ENCODE results near the gene ERFE.
"Not testable (repeated sequence)": the region's sequence is repeated elsewhere in the genome, so short reads cannot be mapped to it uniquely, and the experiment has no call there.

ERFE gene

DNA sequence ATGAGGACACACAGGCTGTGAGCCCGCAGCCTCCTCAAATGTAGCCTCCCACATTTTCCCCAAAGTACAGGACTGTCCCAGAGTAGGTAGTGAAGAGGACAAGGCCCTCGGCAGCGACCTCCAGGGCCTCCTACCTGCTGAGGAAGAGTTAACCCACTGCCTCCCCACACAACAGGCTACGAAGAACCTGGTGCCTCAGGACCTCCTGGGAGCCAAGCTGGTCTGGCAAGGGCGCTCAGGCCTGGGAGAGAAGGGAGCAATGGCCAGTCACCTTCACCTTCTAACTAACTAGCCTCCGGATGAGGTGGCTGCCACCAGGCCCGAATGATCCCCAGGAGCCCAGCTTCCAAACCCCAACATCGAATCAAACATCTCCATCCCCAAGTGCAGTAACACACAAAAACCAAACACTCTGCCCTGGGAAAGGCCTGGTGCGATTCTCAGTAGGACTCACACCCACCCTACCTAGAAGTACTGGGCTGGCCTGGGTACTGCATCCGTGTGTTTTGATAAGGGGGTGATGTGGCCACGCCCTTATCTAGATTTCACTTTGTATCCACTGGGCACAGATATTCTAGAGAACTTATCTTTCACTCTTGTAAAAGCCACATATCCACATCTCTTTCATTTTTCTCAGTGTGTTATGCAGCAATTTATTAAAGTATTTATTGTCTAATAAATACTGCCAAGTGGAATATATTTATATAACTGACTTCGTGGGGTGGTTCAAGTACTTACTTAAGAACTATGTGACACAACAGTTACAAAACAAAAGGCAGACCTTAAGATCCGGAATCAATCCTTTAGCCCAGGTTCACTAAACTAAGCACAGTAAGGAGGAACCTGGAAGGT, 9.7 kb downstream of the ERFE start:
- Histone ChIP-seq H3K4me3 (ENCODE audit: low read length) (no peak overlapping the region), H3K36me3 (ENCODE audit: insufficient read depth, low read length) (peaks cover 42% of the 10 kb centered on the region), H3K4me1 (ENCODE audit: insufficient read depth, low read length) (no peaks in the 10 kb centered on the region), H3K9me3 (ENCODE audit: low read length) (no peaks in the 10 kb centered on the region), H3K27me3 (ENCODE audit: insufficient read depth, low read length) (no peaks in the 10 kb centered on the region), H2AFZ (ENCODE audit: low read depth, low read length) (no peak overlapping the region)

DNA sequence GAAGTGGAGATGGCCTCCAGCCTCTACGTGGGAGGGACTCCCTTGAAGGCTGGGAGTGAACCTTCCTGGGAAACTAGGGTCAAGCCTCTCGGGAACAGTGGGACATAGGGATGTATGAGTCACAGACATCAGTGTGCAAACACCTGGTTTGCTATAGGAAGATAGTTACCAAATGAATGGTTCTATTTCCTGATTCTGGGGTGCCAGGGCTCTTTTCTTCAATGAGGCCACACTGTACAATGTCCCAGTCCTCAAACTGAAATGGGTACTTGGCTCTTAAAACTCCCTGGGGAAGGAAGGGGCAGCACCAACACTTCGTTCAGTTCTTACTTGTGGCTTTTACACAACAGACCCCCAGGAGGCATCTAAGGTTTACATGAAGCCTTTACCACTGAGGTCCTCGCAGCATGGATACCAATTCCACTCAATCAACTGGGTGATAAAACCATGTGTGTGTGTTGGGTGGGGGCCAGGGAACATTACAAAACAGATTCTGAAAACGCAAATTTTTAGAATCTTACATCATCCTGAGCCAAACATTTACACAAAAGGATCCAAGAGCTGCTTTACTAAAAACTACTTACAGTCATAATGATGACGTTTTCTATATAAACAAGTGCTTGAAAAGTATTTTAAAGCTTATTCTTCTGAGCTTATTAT, 10.4 kb downstream of the ERFE start:
- Histone ChIP-seq H3K27me3 (ENCODE audit: insufficient read depth, low read length) (no peaks in the 10 kb centered on the region), H2AFZ (ENCODE audit: low read depth, low read length) (no peak overlapping the region), H3K9me3 (ENCODE audit: low read length) (no peaks in the 10 kb centered on the region), H3K4me3 (ENCODE audit: low read length) (no peak overlapping the region), H3K4me1 (ENCODE audit: insufficient read depth, low read length) (no peaks in the 10 kb centered on the region), H3K36me3 (ENCODE audit: insufficient read depth, low read length) (peaks cover 50% of the 10 kb centered on the region)

DNA sequence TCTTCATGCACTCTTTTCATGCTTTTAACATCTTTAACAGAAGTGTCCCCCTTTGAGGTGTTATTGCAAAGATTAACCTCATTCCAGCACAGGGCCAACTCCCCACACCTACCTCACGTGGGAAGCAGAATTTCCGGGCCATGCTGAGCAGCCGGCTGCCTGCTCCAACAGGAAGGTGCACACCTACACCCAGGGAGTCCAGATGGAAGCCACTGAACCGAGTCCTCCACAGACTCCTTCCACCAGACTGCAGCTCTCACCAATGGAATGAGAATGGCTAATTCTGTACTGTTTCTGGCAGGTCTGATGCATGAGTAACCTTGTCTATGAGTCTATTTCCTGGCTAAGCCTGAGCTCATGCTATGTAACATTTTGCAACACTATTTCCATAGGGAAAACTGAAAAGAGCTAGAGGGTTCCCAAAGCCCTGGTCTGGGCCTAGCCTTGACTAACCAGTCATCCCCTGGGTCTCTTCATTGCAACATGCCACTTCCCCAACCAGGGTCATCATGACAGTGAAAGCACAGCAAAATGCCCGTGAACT, 11.0 kb downstream of the ERFE start:
- H3K9me3 ChIP-seq (ENCODE audit: low read length): no peaks in the 10 kb centered on the region
- peaks cover 55% of the 10 kb centered on the region for H3K36me3 ChIP-seq (ENCODE audit: insufficient read depth, low read length)
- H3K4me3 ChIP-seq (ENCODE audit: low read length): no peak overlapping the region
- H3K27me3 ChIP-seq (ENCODE audit: insufficient read depth, low read length): no peaks in the 10 kb centered on the region
- no peaks in the 10 kb centered on the region for H3K4me1 ChIP-seq (ENCODE audit: insufficient read depth, low read length)
- H2AFZ ChIP-seq (ENCODE audit: low read depth, low read length): no peak overlapping the region

DNA sequence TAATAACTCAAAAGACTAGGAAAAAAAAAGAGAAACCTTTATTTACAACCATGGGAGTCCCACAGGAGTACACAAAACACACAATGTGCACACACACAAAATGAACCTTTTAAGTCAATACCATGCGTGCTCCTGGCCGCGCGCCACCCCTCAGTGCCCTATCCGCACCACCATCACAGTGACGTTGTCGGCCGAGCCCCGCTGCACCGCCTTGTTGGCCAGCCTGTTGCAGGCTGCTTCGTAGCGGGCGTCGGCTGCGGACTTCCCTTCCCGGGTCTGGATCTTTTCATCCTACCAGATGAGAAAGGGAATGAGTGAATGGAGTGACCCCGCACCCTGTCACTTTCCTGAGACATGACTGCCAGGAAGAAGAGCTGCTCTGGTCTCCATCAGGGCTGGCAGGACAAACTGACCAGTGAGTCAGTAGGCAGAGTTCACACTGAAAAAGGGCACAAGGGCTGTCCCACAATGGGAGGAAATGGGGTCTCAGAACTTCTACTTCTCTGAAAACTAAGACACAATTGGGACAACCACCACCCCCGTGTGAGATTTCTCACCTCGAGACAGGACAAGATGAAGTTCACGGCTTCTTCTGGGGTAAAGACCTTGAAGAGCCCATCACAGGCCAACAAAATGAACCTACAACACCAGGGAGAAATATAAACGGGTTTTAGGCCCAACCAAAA, 11.8 kb downstream of the ERFE start:
- Histone ChIP-seq H3K4me3 (ENCODE audit: low read length) (no peak overlapping the region), H3K9me3 (ENCODE audit: low read length) (no peaks in the 10 kb centered on the region), H2AFZ (ENCODE audit: low read depth, low read length) (no peak overlapping the region), H3K4me1 (ENCODE audit: insufficient read depth, low read length) (no peaks in the 10 kb centered on the region), H3K27me3 (ENCODE audit: insufficient read depth, low read length) (no peaks in the 10 kb centered on the region), H3K36me3 (ENCODE audit: insufficient read depth, low read length) (peaks cover 58% of the 10 kb centered on the region)

DNA sequence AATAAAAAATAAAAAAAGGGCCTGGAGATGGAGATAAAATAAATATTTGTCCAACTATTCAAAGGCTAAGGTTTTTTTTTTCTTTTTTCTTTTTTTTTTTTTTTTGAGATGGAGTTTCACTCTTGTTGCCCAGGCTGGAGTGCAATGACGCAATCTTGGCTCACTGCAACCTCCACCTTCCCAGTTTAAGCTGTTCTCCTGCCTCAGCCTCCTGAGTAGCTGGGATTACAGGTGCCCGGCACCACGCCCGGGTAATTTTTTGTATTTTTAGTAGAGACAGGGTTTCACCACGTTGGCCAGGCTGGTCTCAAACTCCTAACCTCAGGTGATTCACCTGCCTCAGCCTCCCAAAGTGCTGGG, 12.3 kb downstream of the ERFE start:
- H3K4me3 ChIP-seq (ENCODE audit: low read length); H3K4me1 ChIP-seq (ENCODE audit: insufficient read depth, low read length); H3K27me3 ChIP-seq (ENCODE audit: insufficient read depth, low read length); H2AFZ ChIP-seq (ENCODE audit: low read depth, low read length); H3K9me3 ChIP-seq (ENCODE audit: low read length): not testable (repeated sequence)
- H3K36me3 ChIP-seq (ENCODE audit: insufficient read depth, low read length): peaks cover 58% of the 10 kb centered on the region

DNA sequence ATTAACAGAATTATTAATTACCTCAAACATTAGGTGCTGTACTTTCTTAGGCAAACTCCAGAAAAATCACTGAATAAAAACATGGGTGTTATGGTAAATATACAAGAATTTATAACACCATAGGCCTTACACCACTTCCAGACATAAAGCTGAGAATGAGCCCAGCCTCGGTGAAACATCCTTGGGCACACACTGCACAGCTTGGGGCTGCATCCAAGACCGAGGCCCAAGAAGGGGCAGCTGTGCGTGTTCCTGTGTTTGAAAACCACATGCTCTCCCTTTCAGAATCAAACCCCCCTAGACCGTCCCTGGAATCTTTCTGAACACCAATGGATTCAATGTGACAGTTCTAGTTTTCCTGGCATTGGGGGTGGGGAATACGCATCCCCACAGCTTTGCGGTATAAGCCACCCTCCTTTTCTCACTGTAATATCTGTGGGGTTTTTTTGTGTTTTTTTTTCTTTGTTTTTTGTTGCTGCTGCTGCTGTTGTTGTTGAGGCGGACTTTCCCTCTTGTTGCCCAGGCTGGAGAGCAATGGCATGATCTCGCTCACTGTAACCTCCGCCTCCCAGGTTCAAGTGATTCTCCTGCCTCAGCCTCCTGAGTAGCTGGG, 12.9 kb downstream of the ERFE start:
- Histone ChIP-seq H2AFZ (ENCODE audit: low read depth, low read length) (no peak overlapping the region), H3K9me3 (ENCODE audit: low read length) (no peaks in the 10 kb centered on the region), H3K4me3 (ENCODE audit: low read length) (no peak overlapping the region), H3K4me1 (ENCODE audit: insufficient read depth, low read length) (no peaks in the 10 kb centered on the region), H3K36me3 (ENCODE audit: insufficient read depth, low read length) (peaks cover 64% of the 10 kb centered on the region), H3K27me3 (ENCODE audit: insufficient read depth, low read length) (no peaks in the 10 kb centered on the region)

DNA sequence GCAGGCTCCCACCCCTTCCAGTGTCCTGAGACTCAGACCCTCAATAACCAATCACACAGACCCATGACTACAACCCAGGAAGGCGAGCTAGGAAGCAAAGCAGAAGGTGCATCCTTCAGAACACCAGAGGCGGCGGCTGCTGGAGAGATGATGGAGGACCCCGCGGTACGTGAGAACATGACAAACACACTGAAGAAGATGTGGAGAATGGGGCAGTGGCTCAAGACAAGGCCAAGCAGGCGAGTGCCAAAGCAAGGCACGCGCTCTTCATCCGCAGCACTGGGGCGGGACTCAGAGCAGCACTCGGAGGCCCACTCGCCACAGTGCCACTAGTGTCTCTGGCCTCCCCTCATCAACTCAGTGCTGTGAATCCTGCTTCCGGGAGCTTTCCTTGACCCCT, 13.7 kb downstream of the ERFE start:
- Histone ChIP-seq H3K4me1 (ENCODE audit: insufficient read depth, low read length) (no peaks in the 10 kb centered on the region), H3K9me3 (ENCODE audit: low read length) (no peaks in the 10 kb centered on the region), H3K36me3 (ENCODE audit: insufficient read depth, low read length) (peaks cover 67% of the 10 kb centered on the region), H2AFZ (ENCODE audit: low read depth, low read length) (no peak overlapping the region), H3K27me3 (ENCODE audit: insufficient read depth, low read length) (no peaks in the 10 kb centered on the region), H3K4me3 (ENCODE audit: low read length) (no peak overlapping the region)

DNA sequence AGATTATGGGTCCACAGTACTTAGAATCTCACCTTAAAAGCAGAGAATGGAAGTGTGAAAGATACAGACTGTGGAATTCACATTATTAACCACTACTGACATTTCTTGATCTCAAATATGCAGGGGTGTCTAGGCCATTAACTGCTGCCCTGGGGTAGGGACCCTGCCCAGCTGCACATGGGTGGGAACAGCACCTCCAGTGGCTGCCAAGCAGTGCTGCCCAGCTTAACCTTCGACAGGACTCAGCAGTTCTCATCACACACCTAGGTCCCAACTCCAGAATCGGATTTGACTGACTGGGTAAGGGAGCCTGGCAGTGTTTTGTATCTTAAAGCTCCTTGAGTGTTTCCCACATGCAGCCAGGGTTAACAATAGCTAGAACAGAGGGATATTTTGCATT, 14.9 kb downstream of the ERFE start:
- Histone ChIP-seq H2AFZ (ENCODE audit: low read depth, low read length) (no peak overlapping the region), H3K4me1 (ENCODE audit: insufficient read depth, low read length) (no peaks in the 10 kb centered on the region), H3K36me3 (ENCODE audit: insufficient read depth, low read length) (peaks cover 80% of the 10 kb centered on the region), H3K9me3 (ENCODE audit: low read length) (no peaks in the 10 kb centered on the region), H3K27me3 (ENCODE audit: insufficient read depth, low read length) (no peaks in the 10 kb centered on the region), H3K4me3 (ENCODE audit: low read length) (no peak overlapping the region)

DNA sequence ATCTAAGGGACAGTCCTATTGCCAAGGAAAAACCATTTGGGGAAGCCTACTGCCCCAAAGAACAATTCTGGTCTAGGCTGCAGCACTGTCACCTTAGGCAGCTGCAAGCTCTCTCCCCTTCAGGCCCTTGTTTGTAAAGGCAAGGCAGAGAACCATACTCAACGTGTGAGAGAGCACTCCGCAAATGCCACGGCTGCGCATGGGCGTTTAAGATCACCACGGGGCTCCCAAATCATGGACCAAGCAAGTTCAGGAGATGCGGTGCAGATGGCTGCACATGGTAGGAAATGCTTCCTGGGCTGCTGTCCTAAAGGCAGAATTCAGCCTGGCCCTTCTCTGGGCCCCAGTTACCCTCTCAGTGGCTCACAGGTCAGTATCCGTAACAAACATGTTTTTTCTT, 15.5 kb downstream of the ERFE start:
- Histone ChIP-seq H3K4me1 (ENCODE audit: insufficient read depth, low read length) (no peaks in the 10 kb centered on the region), H3K27me3 (ENCODE audit: insufficient read depth, low read length) (no peaks in the 10 kb centered on the region), H3K36me3 (ENCODE audit: insufficient read depth, low read length) (peaks cover 80% of the 10 kb centered on the region), H2AFZ (ENCODE audit: low read depth, low read length) (no peak overlapping the region), H3K4me3 (ENCODE audit: low read length) (no peak overlapping the region), H3K9me3 (ENCODE audit: low read length) (no peaks in the 10 kb centered on the region)

DNA sequence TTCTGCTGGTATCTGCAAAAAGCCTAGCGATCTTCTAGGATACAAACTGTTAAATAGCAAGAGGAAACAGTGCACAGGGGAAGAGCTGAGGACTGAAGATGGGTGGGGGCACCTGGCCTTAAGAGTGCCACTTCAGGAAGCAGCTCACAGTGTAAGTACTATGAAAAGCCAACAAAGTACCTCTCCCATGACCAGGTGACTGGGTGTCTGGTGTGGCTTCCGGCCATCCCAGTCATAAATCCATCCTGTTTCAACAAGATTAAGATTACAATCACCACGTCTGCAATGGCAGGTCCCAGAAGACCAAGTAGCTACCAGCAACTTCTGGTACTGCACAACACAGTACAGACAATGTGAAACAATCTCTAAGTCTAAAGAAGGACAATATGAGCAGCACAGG, 15.9 kb downstream of the ERFE start:
- no peak overlapping the region for H3K4me3 ChIP-seq (ENCODE audit: low read length)
- H3K9me3 ChIP-seq (ENCODE audit: low read length): no peaks in the 10 kb centered on the region
- H2AFZ ChIP-seq (ENCODE audit: low read depth, low read length): no peak overlapping the region
- H3K4me1 ChIP-seq (ENCODE audit: insufficient read depth, low read length): no peaks in the 10 kb centered on the region
- H3K27me3 ChIP-seq (ENCODE audit: insufficient read depth, low read length): no peaks in the 10 kb centered on the region
- H3K36me3 ChIP-seq (ENCODE audit: insufficient read depth, low read length): peaks cover 81% of the 10 kb centered on the region

DNA sequence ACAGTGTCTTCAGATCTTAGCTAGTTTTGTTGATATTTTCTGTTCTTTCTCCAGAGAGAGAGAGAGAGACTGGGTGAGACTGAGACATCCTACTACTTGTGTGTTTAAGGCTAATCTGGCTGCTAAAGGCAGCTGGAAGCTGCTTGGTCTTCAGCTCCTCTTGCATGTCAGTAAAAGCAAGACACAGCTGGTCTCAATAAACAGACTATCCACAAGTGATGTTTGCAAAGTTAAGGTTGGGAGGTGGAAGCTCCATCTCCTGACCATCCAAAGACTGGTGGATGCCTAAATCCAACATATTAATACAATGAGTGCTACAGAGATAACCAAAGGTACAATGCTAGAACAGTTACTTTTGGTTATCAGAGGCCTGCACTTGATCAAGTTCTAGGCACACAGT, 17.8 kb downstream of the ERFE start:
- Histone ChIP-seq H3K4me3 (ENCODE audit: low read length) (no peak overlapping the region), H3K9me3 (ENCODE audit: low read length) (no peaks in the 10 kb centered on the region), H2AFZ (ENCODE audit: low read depth, low read length) (no peak overlapping the region), H3K36me3 (ENCODE audit: insufficient read depth, low read length) (peaks cover 84% of the 10 kb centered on the region), H3K4me1 (ENCODE audit: insufficient read depth, low read length) (no peaks in the 10 kb centered on the region), H3K27me3 (ENCODE audit: insufficient read depth, low read length) (no peaks in the 10 kb centered on the region)

DNA sequence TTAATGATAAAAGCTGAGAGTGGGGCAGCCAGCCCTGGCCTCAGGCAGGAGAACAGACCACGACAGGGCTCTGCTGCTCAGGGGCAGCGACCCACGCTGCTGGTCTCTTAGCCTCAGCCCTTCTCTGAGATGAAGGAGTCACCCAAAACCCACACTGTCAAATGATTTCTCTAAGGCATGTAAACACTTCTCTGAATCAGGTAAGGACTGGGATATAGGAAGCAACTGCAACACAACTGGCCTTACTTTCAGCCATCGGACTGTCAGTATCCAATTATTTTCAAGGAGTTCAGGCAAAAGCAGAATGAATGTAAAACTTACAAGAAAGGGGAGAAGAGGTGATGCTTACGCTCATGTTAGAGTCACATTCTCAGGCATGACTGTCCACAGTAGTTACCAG, 21.8 kb downstream of the ERFE start:
- Histone ChIP-seq H3K9me3 (ENCODE audit: low read length) (no peaks in the 10 kb centered on the region), H2AFZ (ENCODE audit: low read depth, low read length) (no peak overlapping the region), H3K27me3 (ENCODE audit: insufficient read depth, low read length) (no peaks in the 10 kb centered on the region), H3K4me3 (ENCODE audit: low read length) (no peak overlapping the region), H3K4me1 (ENCODE audit: insufficient read depth, low read length) (peaks cover 6% of the 10 kb centered on the region), H3K36me3 (ENCODE audit: insufficient read depth, low read length) (peaks cover 88% of the 10 kb centered on the region)

DNA sequence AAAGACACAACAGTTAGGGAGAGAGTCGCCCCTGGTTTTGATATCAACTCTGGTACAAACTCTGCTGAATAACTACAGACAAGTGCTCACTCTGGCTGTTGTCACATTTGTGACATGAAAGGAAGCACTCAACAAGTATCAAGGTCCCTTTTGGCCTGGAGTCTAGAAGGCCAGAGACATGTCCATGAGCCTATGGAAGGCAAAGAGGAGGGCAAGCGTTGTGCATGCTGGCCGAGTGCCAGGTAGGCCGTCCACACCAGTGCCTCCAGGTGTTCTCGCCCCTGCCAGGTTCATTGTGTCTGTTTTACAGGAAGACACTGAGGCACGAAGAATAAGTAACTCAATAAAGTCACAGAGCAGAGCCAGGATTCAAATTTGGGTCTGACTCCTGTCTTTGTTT, 23.6 kb downstream of the ERFE start:
- Histone ChIP-seq H3K9me3 (ENCODE audit: low read length) (no peaks in the 10 kb centered on the region), H3K27me3 (ENCODE audit: insufficient read depth, low read length) (no peaks in the 10 kb centered on the region), H3K4me3 (ENCODE audit: low read length) (no peak overlapping the region), H3K4me1 (ENCODE audit: insufficient read depth, low read length) (peaks cover 6% of the 10 kb centered on the region), H2AFZ (ENCODE audit: low read depth, low read length) (no peak overlapping the region), H3K36me3 (ENCODE audit: insufficient read depth, low read length) (peaks cover 94% of the 10 kb centered on the region)
